ENCODE measurements around the gene IQGAP2.

GRCh38 chr5:76445830-76446229 is 42.7 kb downstream of the IQGAP2 start:
- TF ChIP-seq, protein P1, sequence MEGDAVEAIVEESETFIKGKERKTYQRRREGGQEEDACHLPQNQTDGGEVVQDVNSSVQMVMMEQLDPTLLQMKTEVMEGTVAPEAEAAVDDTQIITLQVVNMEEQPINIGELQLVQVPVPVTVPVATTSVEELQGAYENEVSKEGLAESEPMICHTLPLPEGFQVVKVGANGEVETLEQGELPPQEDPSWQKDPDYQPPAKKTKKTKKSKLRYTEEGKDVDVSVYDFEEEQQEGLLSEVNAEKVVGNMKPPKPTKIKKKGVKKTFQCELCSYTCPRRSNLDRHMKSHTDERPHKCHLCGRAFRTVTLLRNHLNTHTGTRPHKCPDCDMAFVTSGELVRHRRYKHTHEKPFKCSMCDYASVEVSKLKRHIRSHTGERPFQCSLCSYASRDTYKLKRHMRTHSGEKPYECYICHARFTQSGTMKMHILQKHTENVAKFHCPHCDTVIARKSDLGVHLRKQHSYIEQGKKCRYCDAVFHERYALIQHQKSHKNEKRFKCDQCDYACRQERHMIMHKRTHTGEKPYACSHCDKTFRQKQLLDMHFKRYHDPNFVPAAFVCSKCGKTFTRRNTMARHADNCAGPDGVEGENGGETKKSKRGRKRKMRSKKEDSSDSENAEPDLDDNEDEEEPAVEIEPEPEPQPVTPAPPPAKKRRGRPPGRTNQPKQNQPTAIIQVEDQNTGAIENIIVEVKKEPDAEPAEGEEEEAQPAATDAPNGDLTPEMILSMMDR (conservative IDR thresholded peaks at IDR 0.05; ENCODE audit: low read length) = no peak
- TF ChIP-seq EZH2phosphoT487 (IDR thresholded peaks at IDR 0.05; ENCODE audit: borderline replicate concordance) = no peak
